NT2/D1 (cell line): ENCODE measurements around the gene NCAM2.

ENCODE experiments used
- DNase-seq: peaks from one replicate; pipeline ENCODE4 v3.0.0-alpha.2; 2011; ENCODE audit warnings: low read depth, low spot score
- H3K27me3 ChIP-seq: 2 replicates; pipeline ENCODE4 v1.6.0; 2011; ENCODE audit warnings: mild to moderate bottlenecking; ENCODE audit not compliant: insufficient read length, insufficient read depth
- H3K36me3 ChIP-seq: 2 replicates; pipeline ENCODE4 v1.6.1; 2011; ENCODE audit warnings: mild to moderate bottlenecking, low read length, mixed read lengths; ENCODE audit not compliant: insufficient read depth, insufficient read length
- H3K4me1 ChIP-seq: 2 replicates; pipeline ENCODE4 v1.5.1; 2011; ENCODE audit not compliant: insufficient read depth, insufficient read length
- H3K4me3 ChIP-seq: 2 replicates; pipeline ENCODE4 v1.5.1; 2011; ENCODE audit warnings: low read depth; ENCODE audit not compliant: insufficient read length
- H3K9ac ChIP-seq: 2 replicates; pipeline ENCODE4 v1.6.0; 2011; ENCODE audit warnings: low read depth; ENCODE audit not compliant: insufficient read length
- H3K9me3 ChIP-seq: 2 replicates; pipeline ENCODE4 v1.5.1; 2011; ENCODE audit warnings: mild to moderate bottlenecking, low read length; ENCODE audit not compliant: insufficient read depth
- SUZ12 ChIP-seq: IDR thresholded peaks from 2 replicates; pipeline ENCODE4 v1.6.1; 2011; ENCODE audit not compliant: insufficient read length, insufficient read depth; ENCODE audit errors: extremely low read depth
- YY1 ChIP-seq: IDR thresholded peaks from 2 replicates; pipeline ENCODE4 v1.6.1; 2011; ENCODE audit not compliant: insufficient read length, insufficient read depth
- ZNF274 ChIP-seq: IDR thresholded peaks from 2 replicates; pipeline ENCODE4 v1.6.1; 2011; ENCODE audit warnings: mild to moderate bottlenecking, low read depth, low read length

The NCAM2 gene

GRCh38 chr21:21324297-21324696 lies 326.1 kb downstream of the NCAM2 start:
- no peaks in the 10 kb centered on the region for H3K27me3 ChIP-seq
- TF ChIP-seq ZNF274 (no peak), SUZ12 (no peak), YY1 (no peak)

GRCh38 chr21:21332492-21332891 lies 334.3 kb downstream of the NCAM2 start:
- Histone ChIP-seq H3K4me1 (no peaks in the 10 kb centered on the region), H3K9me3 (no peaks in the 10 kb centered on the region), H3K4me3 (no peak overlapping the region), H3K9ac (no peak overlapping the region), H3K27me3 (no peaks in the 10 kb centered on the region), H3K36me3 (no peaks in the 10 kb centered on the region)
- TF ChIP-seq SUZ12 (no peak), YY1 (no peak), ZNF274 (no peak)
- DNase-seq, result no peak

More at GRCh38 chr21:21324297-21324696, 326.1 kb downstream of the NCAM2 start:
- no peak overlapping the region for H3K9ac ChIP-seq
- H3K36me3 ChIP-seq, result no peaks in the 10 kb centered on the region
- no peaks in the 10 kb centered on the region for H3K9me3 ChIP-seq
- no peak for DNase-seq
- no peaks in the 10 kb centered on the region for H3K4me1 ChIP-seq
- H3K4me3 ChIP-seq, result no peak overlapping the region

- TF ChIP-seq SUZ12 (no peak), YY1 (no peak), ZNF274 (no peak)
These were observed 342.8 kb downstream of the NCAM2 start for GRCh38 chr21:21341041-21341440.

GRCh38 chr21:21345296-21345695 lies 347.1 kb downstream of the NCAM2 start:
- Histone ChIP-seq H3K27me3 (no peaks in the 10 kb centered on the region), H3K36me3 (no peaks in the 10 kb centered on the region), H3K4me3 (no peak overlapping the region), H3K9me3 (0 out of 2 replicates have a peak, but pooled peaks cover 7% of the 10 kb centered on the region), H3K4me1 (no peaks in the 10 kb centered on the region), H3K9ac (no peak overlapping the region)
- no peak for TF ChIP-seq SUZ12
- no peak for TF ChIP-seq YY1
- no peak for DNase-seq

More at GRCh38 chr21:21341041-21341440, 342.8 kb downstream of the NCAM2 start:
- DNase-seq, result no peak
- H3K27me3 ChIP-seq, result no peaks in the 10 kb centered on the region
- no peak overlapping the region for H3K4me3 ChIP-seq
- no peaks in the 10 kb centered on the region for H3K4me1 ChIP-seq
- 0 out of 2 replicates have a peak, but pooled peaks cover 7% of the 10 kb centered on the region for H3K9me3 ChIP-seq
- H3K36me3 ChIP-seq, result no peaks in the 10 kb centered on the region
- no peak overlapping the region for H3K9ac ChIP-seq

GRCh38 chr21:21345872-21346271 lies 347.7 kb downstream of the NCAM2 start:
- no peak for TF ChIP-seq YY1
- Histone ChIP-seq H3K27me3 (no peaks in the 10 kb centered on the region), H3K36me3 (no peaks in the 10 kb centered on the region)

GRCh38 chr21:21366277-21366676 lies 368.1 kb downstream of the NCAM2 start:
- no peak overlapping the region for H3K9ac ChIP-seq
- no peak overlapping the region for H3K4me3 ChIP-seq
- no peaks in the 10 kb centered on the region for H3K27me3 ChIP-seq
- H3K4me1 ChIP-seq, result no peaks in the 10 kb centered on the region
- no peaks in the 10 kb centered on the region for H3K9me3 ChIP-seq
- H3K36me3 ChIP-seq, result no peaks in the 10 kb centered on the region
- TF ChIP-seq YY1 (no peak), SUZ12 (no peak), ZNF274 (no peak)
- DNase-seq, result no peak

More at GRCh38 chr21:21345872-21346271, 347.7 kb downstream of the NCAM2 start:
- Histone ChIP-seq H3K4me1 (no peaks in the 10 kb centered on the region), H3K9ac (no peak overlapping the region), H3K9me3 (0 out of 2 replicates have a peak, but pooled peaks cover 7% of the 10 kb centered on the region), H3K4me3 (no peak overlapping the region)
- DNase-seq, result no peak

GRCh38 chr21:21367583-21367982 lies 369.4 kb downstream of the NCAM2 start:
- TF ChIP-seq YY1 (no peak), ZNF274 (no peak), SUZ12 (no peak)
- no peaks in the 10 kb centered on the region for H3K9me3 ChIP-seq

GRCh38 chr21:21373969-21374368 lies 375.8 kb downstream of the NCAM2 start:
- no peak for DNase-seq
- Histone ChIP-seq H3K36me3 (no peaks in the 10 kb centered on the region), H3K9ac (no peak overlapping the region), H3K9me3 (no peaks in the 10 kb centered on the region), H3K27me3 (no peaks in the 10 kb centered on the region), H3K4me1 (no peaks in the 10 kb centered on the region), H3K4me3 (no peak overlapping the region)
- TF ChIP-seq YY1, result no peak
- TF ChIP-seq ZNF274, result no peak
- no peak for TF ChIP-seq SUZ12

More at GRCh38 chr21:21367583-21367982, 369.4 kb downstream of the NCAM2 start:
- no peaks in the 10 kb centered on the region for H3K27me3 ChIP-seq
- no peaks in the 10 kb centered on the region for H3K4me1 ChIP-seq
- no peaks in the 10 kb centered on the region for H3K36me3 ChIP-seq
- H3K9ac ChIP-seq, result no peak overlapping the region
- H3K4me3 ChIP-seq, result no peak overlapping the region
- no peak for DNase-seq
